Measurements from ENCODE around the gene FBLL1.
"Not testable (repeated sequence)": the region's sequence is repeated elsewhere in the genome, so short reads cannot be mapped to it uniquely, and the experiment has no call there.

The FBLL1 gene

GRCh38 chr5:168528521-168529373 is at the start of gene FBLL1:
TSS of gene FBLL1 (plus strand) at chr5:168529305. CDS start at chr5:168529505, 200 bp downstream.
- no peak for DNase-seq

GRCh38 chr5:168480601-168481000 is 48.5 kb upstream of the FBLL1 start:
- DNase-seq, result no peak

- no peak for DNase-seq
Observed at GRCh38 chr5:168481330-168481788, 47.7 kb upstream of the FBLL1 start.

GRCh38 chr5:168482361-168482760 is 46.7 kb upstream of the FBLL1 start:
- DNase-seq, result no peak

- DNase-seq, result peak; percentile 91
Observed at GRCh38 chr5:168486136-168486879, 42.8 kb upstream of the FBLL1 start, which contains the start of gene RARS1. TSS of gene RARS1 (plus strand) at chr5:168486471. CDS start at chr5:168486499, 28 bp downstream.

GRCh38 chr5:168489059-168489458 is 40.0 kb upstream of the FBLL1 start:
- no peak for DNase-seq

GRCh38 chr5:168494057-168494555 is 35.0 kb upstream of the FBLL1 start:
- no peak for DNase-seq

GRCh38 chr5:168502563-168503237 is 26.4 kb upstream of the FBLL1 start:
- DNase-seq, result no peak

GRCh38 chr5:168513861-168514428 is 15.2 kb upstream of the FBLL1 start:
- DNase-seq, result no peak

GRCh38 chr5:168525856-168526255 is 3.2 kb upstream of the FBLL1 start:
- no peak for DNase-seq

- DNase-seq, result no peak
Observed at GRCh38 chr5:168527756-168528295, 1.3 kb upstream of the FBLL1 start.

GRCh38 chr5:168529374-168530234 is 499 bp downstream of the FBLL1 start:
- DNase-seq, result no peak

GRCh38 chr5:168530621-168531150 is 1.6 kb downstream of the FBLL1 start:
- DNase-seq, result no peak

- no peak for DNase-seq
Observed at GRCh38 chr5:168531191-168531590, 2.1 kb downstream of the FBLL1 start.

GRCh38 chr5:168531987-168532864 is 3.1 kb downstream of the FBLL1 start:
- no peak for DNase-seq

- DNase-seq, result not testable (repeated sequence)
Observed at GRCh38 chr5:168534351-168534750, 5.2 kb downstream of the FBLL1 start.

- DNase-seq, result no peak
Observed at GRCh38 chr5:168537176-168537575, 8.1 kb downstream of the FBLL1 start.

GRCh38 chr5:168549554-168549953 is 20.4 kb downstream of the FBLL1 start:
- no peak for DNase-seq

GRCh38 chr5:168550656-168551055 is 21.6 kb downstream of the FBLL1 start:
- no peak for DNase-seq

- DNase-seq, result no peak
Observed at GRCh38 chr5:168552146-168552545, 23.0 kb downstream of the FBLL1 start.

Data from stimulated activated naive CD4-positive, alpha-beta T cell treated with Interleukin-2 at 50 U/mL for 16 hours (primary cell).